ENCODE data around the gene ARL4C. TPM values are rescaled to one million over a fixed set of nuclear protein-coding genes. Genes with fewer than 3 reads are reported as not detected.

Gene ARL4C
- polyA plus RNA-seq, 2 of the 4 experiments (the other 2 are of a cell fraction) = 70.4 to 70.9 TPM

- Histone ChIP-seq H3K9me3 (no peaks in the 10 kb centered on the region), H3K4me2 (peak overlapping the region; percentile 94), H3K4me1 (peaks cover 42% of the 10 kb centered on the region), H3K27ac (peak overlapping the region; percentile 92 to 99), H3K4me3 (peak overlapping the region; percentile 77)
- DNase-seq (ENCODE audit: low read depth in 1 of 2, low spot score in 1 of 2) = peak; percentile 49 to 58
- ChIA-PET CTCF (interaction anchor here (0.6 to 2.6 kb wide), 8 partner anchors 30 to 637 kb away, joined by 3 to 8 read pairs (median 4); no protein-coding TSS in a partner anchor), POLR2A (interaction anchor here (1.3 to 1.4 kb wide), 2 partner anchors 72 to 520 kb away, joined by 5 to 7 read pairs; no protein-coding TSS in a partner anchor)
- no peak for FAIRE-seq
- peak in 1 of 2 experiments; percentile 12; a peak in 3 of 6 replicates for ATAC-seq
- 1% methylated on average over 9 of the region's 9 CpGs for WGBS (ENCODE audit: missing lambda C conversion rate)
- TF ChIP-seq TFCP2L1 (CRISPR knock-in tag; IDR thresholded peaks at IDR 0.05) = no peak
- no peak for TF ChIP-seq RAD21 (conservative IDR thresholded peaks at IDR 0.05 in 1 of 2, IDR thresholded peaks at IDR 0.05 in 1 of 2)
- TF ChIP-seq KDM1A (IDR thresholded peaks at IDR 0.05; ENCODE audit: low read depth) = no peak
- TF ChIP-seq SMC3 (IDR thresholded peaks at IDR 0.05) = peak; percentile 6; the same call in 1 of the 3 replicates
- no peak for TF ChIP-seq CHD4 (IDR thresholded peaks at IDR 0.05; ENCODE audit: borderline replicate concordance)
- TF ChIP-seq JUN (IDR thresholded peaks at IDR 0.05) = peak in 1 of 2 experiments; percentile 44; a peak in 3 of 5 replicates
- no peak for TF ChIP-seq HMGXB4 (CRISPR knock-in tag; IDR thresholded peaks at IDR 0.05; ENCODE audit: borderline replicate concordance)
- no peak for TF ChIP-seq RNF2 (IDR thresholded peaks at IDR 0.05; ENCODE audit: borderline replicate concordance, low read depth)
- no peak for TF ChIP-seq RARB (CRISPR knock-in tag; IDR thresholded peaks at IDR 0.05)
- no peak for TF ChIP-seq HES2 (IDR thresholded peaks at IDR 0.05)
- TF ChIP-seq ESRRA (IDR thresholded peaks at IDR 0.05; ENCODE audit: borderline replicate concordance, low read length) = no peak
- no peak for TF ChIP-seq ZSCAN20 (CRISPR knock-in tag; IDR thresholded peaks at IDR 0.05)
- no peak for TF ChIP-seq NR3C1 (IDR thresholded peaks at IDR 0.05)
Observed at GRCh38 chr2:234494361-234495250, 2.3 kb downstream of the ARL4C start.

GRCh38 chr2:234493796-234494195, 3.1 kb downstream of the ARL4C start:
- ATAC-seq = no peak
- TF ChIP-seq EHF (CRISPR knock-in tag; IDR thresholded peaks at IDR 0.05) (no peak), TFCP2L1 (CRISPR knock-in tag; IDR thresholded peaks at IDR 0.05) (no peak), SREBF2 (IDR thresholded peaks at IDR 0.05) (no peak), FOSL2 (IDR thresholded peaks at IDR 0.05) (no peak), FOSL2 (CRISPR knock-in tag; IDR thresholded peaks at IDR 0.05) (no peak), KDM1A (IDR thresholded peaks at IDR 0.05; ENCODE audit: low read depth) (no peak), CHD4 (IDR thresholded peaks at IDR 0.05; ENCODE audit: borderline replicate concordance) (no peak), BCL3 (IDR thresholded peaks at IDR 0.05) (no peak), HDAC2 (IDR thresholded peaks at IDR 0.05) (no peak), RFX5 (IDR thresholded peaks at IDR 0.05) (no peak), CHD2 (IDR thresholded peaks at IDR 0.05; ENCODE audit: low read length, partially characterized antibody) (no peak), FOSB (CRISPR knock-in tag; IDR thresholded peaks at IDR 0.05) (no peak), USF2 (IDR thresholded peaks at IDR 0.05) (no peak), BHLHE40 (IDR thresholded peaks at IDR 0.05; ENCODE audit: low read depth, low read length) (no peak), ELK1 (IDR thresholded peaks at IDR 0.05; ENCODE audit: low read depth, low read length) (no peak), HOXB13 (CRISPR knock-in tag; IDR thresholded peaks at IDR 0.05; ENCODE audit: low read depth) (no peak), MAZ (IDR thresholded peaks at IDR 0.05; ENCODE audit: borderline replicate concordance, low read depth, low read length) (no peak), ESRRA (IDR thresholded peaks at IDR 0.05; ENCODE audit: borderline replicate concordance, low read length) (no peak), SMC3 (IDR thresholded peaks at IDR 0.05) (no peak), NPAS2 (CRISPR knock-in tag; IDR thresholded peaks at IDR 0.05; ENCODE audit: borderline replicate concordance) (no peak), MAFK (IDR thresholded peaks at IDR 0.05; ENCODE audit: partially characterized antibody) (no peak)
- peak overlapping the region; percentile 77 for H3K4me3 ChIP-seq
- ChIA-PET CTCF (interaction anchor here (0.6 kb wide), 1 partner anchor 620 kb away, joined by 3 read pairs; no protein-coding TSS in a partner anchor), POLR2A (interaction anchor here (1.4 kb wide), 1 partner anchor 71 kb away, joined by 5 read pairs; no protein-coding TSS in a partner anchor)
- no peak for FAIRE-seq
- no peak for DNase-seq (ENCODE audit: low read depth in 1 of 2, low spot score in 1 of 2)
- H3K27ac ChIP-seq = peak overlapping the region; percentile 92 to 99
- H3K4me1 ChIP-seq = peaks cover 48% of the 10 kb centered on the region
- peak overlapping the region; percentile 94 for H3K4me2 ChIP-seq
- 18% methylated on average over 4 of the region's 4 CpGs for WGBS (ENCODE audit: missing lambda C conversion rate)
- H3K9me3 ChIP-seq = no peaks in the 10 kb centered on the region
